Left ventricle myocardium superior (tissue), 1 donor: ENCODE data around the gene PLIN5. TPM values are rescaled to one million over a fixed set of nuclear protein-coding genes. Genes with fewer than 3 reads are reported as not detected.
"Not testable (repeated sequence)": the region's sequence is repeated elsewhere in the genome, so short reads cannot be mapped to it uniquely, and the experiment has no call there.

Experiments
- ATAC-seq: fragments of 200-7000 bp; cut with Tn5 transposase; one replicate; pipeline ENCODE4 v1.9.1; 2020; ENCODE audit warnings: mild to moderate bottlenecking, moderate library complexity
- DNase-seq: peaks from one replicate; pipeline ENCODE4 v3.0.0-alpha.2; 2020
- intact Hi-C: fragments of 100-400 bp; cut with micrococcal nuclease; formaldehyde crosslinking; loops from one replicate; pipeline ENCODE4 v1.11.0; 2022
- total RNA-seq: library from RNA; stranded (reverse); fragmentation: NEBNext Ultra II Directional; extraction: Animal tissue kit (Norgen Biotek cat#: 25700); gene quantifications from one replicate; pipeline ENCODE4 v1.2.1, GENCODE V29; 2021
- donor health status: DM: no; HTN: yes; CAD: no; lungs with severe emphysema.

PLIN5 gene
- total RNA-seq, 1 donor from 2014 or later = 44.2 TPM

DNA sequence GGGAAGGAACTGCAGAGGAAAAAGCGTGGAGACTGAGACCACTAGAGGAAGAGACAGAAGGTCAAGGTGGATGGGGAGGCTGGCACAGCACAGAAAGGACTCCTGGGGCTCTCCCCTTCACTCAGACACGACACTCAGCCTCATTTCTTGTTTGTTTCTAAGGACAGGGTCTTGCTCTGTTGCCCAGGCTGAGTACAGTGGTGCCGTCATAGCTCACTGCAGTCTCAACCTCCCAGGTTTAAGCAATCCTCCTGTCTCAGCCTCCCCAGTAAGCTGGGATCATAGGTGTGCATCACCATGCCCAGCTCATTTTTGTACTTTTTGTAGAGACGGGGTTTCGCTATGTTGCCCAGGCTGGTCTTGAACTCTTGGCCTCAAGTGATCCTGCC, 35.9 kb upstream of the PLIN5 start:
- ATAC-seq (no peak), DNase-seq (no peak)
- intact Hi-C loops = no loop called here

DNA sequence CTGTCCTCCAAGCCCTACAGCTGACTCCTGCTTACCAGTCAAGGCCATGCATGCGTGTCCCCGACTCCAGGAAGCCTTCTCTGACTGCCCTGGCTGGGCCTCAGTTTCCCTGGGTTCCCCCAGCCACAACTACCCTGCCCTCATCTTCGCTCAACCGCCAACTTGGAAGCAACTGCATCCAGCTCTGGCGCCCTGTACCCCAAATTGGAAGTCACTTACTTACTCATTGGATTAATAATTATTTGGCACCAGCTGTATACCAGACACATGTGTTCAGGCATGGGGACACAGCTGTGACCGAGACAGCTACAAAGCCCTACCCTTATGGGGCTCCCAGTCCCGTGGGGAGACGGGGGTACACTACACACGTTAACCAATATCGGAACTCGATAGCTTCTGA, 35.4 kb upstream of the PLIN5 start:
- no peak for DNase-seq
- ATAC-seq = no peak
- intact Hi-C loops = no loop called here

DNA sequence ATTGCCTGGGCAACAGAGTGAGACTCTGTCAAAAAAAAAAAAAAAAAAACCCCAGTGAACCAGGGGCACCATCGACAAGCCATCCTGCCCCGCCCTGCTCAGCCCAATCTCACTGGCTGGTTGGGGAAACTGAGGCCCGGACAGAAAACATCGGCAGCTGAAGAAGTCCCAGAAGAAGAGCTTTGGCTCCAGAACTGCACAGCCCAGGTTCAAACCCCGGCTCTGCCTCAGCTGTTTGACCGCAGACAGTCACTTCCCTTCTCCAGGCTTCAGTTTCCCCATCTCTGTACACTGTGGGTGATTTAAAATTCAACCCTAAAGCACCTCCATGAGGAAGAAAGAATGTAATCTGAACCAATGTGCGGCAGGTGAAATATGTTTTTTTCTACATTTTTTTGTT, 33.9 kb upstream of the PLIN5 start:
- intact Hi-C loops = no loop called here
- DNase-seq = no peak
- no peak for ATAC-seq

DNA sequence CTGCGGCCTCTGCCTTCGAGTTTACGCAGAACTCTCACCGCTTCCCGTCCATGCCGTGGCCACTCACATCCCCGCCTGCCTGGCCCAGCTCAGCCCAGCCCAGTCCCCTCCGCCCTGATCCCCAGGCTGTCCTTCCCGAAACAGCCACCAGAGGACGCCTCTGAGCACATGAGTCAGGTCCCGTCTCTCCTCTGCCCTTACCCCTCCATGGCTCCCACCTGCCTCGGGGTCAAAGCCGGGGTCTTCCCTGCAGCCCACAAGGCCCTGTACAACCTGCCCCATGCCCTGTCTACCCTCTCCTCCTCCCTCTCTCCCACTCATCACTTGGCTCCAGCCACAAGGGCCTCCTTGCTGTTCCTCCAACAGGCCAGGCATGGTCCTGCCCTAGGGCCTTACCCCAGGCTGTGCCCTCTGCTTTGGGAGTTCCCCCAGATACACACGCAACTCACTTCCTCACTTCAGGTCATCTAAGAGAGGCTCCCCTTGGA, 32.6 kb upstream of the PLIN5 start:
- intact Hi-C loops = no loop called here
- DNase-seq = peak; percentile 74
- ATAC-seq = peak; percentile 71

DNA sequence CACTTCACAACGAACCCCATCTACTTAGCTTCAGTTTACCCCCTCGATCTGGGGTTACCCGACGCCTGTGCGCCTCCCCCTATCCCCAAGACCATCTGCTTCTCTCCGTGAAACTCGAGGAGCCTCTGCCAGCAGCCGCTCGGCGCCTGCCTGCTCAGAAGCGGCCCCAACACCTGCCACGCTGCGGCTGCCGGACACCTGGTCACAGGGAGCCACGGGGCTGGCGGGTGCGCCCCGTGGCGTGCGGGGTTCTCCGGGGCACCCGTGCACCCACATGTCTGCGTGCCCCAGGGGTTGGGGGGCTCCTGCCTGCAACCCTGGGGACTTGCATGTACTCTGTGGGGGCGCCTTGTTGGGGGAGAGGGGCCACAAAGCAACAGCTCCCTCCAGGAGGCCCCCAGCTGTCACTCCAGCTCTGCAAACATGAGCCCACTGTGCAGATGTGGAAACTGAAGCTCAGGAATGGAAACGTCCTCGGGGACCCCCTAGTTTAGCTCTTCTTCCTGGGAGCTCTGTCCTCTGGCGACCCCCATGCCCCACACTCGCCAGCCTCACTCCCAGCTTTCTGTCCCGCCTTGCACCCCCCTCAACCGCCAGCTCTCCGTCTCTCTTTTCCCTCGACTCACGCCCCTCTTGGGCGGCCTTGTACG, 31.5 kb upstream of the PLIN5 start:
- intact Hi-C loops = no loop called here
- ATAC-seq (no peak), DNase-seq (no peak)

DNA sequence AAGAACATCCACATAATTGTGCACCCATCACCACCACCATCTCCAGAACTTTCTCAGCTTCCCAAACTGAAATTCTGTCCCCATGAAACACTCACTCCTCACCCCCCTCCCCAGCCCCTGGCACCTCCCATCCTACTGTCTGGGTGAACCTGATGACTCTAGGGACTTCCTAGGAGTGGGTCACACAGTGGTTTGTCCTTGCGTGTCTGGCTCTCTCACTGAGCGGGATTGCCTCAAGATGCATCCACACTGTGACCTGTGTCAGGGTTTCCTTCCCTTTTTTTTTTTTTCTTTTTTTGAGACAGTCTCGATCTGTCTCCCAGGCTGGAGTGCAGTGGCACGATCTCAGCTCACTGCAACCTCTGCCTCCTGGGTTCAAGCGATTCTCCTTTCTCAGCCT, 28.5 kb upstream of the PLIN5 start:
- DNase-seq, ATAC-seq, intact Hi-C loops: not testable (repeated sequence)

DNA sequence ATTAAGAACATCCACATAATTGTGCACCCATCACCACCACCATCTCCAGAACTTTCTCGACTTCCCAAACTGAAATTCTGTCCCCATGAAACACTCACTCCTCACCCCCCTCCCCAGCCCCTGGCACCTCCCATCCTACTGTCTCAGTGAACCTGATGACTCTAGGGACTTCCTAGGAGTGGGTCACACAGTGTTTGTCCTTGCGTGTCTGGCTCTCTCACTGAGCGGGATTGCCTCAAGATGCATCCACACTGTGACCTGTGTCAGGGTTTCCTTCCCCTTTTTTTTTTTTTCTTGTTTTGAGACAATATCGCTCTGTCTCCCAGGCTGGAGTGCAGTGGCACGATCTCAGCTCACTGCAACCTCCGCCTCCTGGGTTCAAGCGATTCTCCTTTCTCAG, 27.1 kb upstream of the PLIN5 start:
- intact Hi-C loops, DNase-seq: not testable (repeated sequence)
- peak; percentile 21 for ATAC-seq

DNA sequence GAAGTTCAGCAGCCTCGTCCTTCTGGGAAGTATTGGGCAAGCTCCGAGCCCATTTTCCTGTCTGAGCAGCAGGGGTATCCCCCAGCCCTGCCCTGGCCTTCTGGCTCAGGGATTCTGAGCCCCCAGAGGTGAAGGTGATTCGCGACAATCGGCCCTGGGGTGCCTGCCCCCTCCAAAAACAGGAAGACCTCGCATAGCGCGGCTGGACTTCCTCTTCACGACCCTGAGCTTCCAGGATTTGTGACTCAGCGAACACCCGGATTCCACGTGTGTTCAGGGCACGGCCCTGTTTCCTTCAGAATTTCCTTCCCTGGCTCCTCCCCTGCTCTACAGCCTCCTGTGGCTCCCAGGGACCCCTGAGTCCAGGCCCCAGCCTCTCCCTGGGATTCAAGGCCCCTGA, 24.5 kb upstream of the PLIN5 start, which contains the start of gene SEMA6B:
SEMA6B (minus strand) TSS at position 116 of the 400 bp plus-strand sequence. CDS start 1,227 bp downstream, outside the sequence.
- DNase-seq = peak; percentile 67
- ATAC-seq = peak; percentile 65
- intact Hi-C loops = loop anchor here (5.0 kb wide), 1 partner anchor 78 kb away; the partner anchor contains the start of gene TNFAIP8L1

DNA sequence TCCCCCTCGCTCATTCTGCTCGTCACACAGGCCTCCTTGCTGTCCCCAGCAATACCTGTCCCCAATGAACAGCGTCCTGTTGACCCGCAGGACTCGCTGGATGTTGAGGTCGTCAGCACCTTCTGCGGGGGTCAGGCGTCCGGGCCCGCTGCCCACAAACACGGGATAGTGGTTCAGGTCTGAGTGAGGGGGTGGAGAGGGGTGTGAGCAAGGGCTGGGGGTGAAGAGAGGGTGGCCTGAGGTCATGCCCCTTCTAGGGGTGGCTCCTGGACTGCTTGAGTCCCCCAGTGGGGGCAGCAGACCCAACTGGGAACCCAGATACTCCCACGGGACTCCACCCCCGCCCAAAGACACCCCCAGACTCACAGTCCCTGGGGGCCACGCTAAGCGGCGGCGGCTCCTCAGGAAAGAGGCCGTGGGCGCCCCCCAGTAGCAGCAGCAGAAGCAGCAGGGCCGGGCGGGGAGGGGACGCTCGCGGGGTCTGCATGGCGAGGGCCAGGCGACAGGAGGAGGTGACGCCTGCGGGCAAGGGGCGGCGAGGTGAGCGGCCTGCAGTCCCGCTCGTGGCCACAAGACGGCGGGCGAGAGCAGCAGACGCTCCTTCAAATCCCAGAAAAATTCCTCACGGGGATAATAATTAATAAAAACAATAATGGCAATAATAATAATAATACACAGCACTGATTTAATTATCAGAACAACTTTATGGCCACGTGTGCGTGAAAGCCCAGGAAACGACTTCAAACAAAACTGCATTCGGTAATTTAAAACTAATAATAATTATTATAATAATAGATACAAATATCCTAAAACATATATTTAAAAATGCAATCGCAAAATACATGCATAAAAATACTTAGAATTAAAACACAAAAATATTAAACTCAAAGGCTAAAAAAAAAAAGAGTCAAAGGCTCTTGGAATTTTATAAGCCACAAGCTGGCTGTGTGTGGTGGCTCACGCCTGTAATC, 23.2 kb upstream of the PLIN5 start:
- peak; percentile 72 for DNase-seq
- intact Hi-C loops = loop anchor here (5.0 kb wide), 1 partner anchor 79 kb away; the partner anchor contains the start of gene TNFAIP8L1
- peak; percentile 12 for ATAC-seq

DNA sequence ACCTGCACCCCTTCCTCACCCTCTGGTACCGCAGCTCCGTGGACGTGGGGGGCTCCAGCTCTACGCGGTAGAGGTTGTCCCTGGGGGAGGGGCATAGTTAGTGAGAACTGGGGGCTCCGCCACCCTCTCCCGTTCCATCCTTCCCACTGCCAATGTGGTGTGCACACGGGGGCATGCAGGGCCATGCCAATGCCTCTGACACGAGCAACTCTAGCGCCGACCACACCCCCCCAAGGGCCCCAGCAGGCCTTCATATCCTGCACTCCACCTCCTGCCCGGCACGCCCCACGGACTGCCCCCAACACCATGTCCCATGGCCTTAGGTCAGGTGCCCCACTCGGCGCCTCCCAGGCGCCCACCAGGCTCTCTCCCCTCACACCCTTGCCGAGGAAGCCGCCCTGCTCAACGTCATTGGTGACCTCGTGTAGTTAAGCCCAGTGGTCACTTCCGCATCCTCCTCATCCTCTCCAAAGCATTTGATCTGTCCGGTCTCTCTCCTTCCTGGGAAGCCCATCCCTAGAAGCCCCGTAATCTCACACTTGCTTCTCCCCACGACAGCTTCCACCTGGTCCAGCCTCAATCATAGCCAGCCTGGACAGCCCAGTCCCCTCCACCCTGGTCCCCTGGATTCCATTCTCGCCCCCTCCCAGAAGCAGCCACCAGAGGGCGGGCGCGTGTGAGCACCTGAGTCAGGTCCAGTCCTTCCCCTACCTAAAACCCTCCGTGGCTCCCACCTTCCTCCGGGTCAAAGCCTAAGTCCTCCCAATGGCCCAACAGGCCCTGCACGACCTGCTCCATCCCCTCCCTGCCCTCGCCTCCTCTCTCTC, 22.3 kb upstream of the PLIN5 start:
- intact Hi-C loops = loop anchor here (5.0 kb wide), 1 partner anchor 80 kb away; the partner anchor contains the start of gene TNFAIP8L1
- ATAC-seq (no peak), DNase-seq (no peak)

DNA sequence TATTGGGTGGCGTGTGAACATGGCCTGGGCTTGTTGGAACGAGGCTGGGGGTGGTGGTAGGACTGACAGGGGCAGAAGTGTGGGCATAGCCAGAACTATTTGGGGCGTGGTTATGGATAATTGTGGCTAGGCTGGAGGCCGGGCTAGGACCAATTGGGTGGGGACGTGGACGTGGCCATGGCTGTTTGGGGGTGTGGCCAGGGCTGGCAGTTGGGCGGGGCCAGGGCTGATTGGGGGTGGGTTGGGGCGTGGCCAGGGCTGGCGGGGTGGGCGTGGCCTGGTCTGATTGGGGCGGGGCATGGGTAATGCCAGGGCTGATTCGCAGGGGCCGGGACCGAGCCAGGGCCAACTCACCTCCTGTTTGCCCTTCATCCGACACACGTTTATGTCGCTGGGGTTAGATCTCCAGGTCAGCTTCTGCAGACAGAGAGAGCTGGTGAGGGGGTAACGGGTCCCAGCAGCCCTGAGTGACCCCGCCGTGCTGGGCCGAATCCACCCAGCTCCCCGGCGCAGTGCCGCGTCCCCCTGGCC, 21.6 kb upstream of the PLIN5 start:
- no peak for DNase-seq
- peak; percentile 34 for ATAC-seq

DNA sequence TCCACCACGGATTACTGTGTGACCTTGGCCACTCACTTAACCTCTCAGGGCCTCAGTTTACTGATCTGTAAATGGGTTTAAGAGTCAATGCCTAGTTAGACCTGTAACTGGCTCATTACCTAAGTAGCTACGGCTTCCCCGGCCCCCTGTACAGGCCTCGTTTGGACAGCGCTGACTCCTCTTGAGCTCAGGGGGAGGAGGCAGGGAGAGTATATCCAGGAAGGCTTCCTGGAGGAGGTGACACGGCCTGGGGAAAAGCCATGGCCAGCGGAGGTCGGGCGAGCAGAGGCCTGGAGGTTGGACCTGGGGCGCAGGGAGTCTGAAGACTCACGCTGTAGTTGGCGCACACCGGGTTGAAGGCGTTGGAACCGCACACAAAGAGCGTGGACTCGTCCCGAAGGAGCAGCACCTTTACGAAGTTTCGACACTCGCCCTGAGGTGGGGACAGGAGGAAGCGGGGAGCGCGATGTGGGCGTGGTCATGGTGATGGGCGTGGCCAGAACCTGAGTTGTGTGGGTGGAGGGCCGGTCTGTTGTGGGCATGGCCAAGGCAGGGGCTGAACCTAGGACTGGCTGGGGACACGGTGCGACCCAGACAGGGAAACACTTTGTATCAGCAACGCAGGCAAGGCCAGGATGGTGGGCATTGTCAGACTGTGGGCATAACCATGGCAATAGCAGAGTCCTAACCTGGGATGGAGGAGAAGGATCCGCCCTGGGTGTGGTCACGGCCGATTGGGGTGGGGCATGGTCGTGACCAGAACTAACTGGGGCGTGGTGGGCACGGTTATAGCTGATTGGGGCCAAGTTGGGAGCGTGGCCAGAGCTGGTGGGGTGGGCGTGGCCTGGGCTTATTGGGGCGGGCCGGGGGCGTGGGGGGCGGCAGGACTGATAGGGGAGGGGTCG, 20.9 kb upstream of the PLIN5 start:
- intact Hi-C loops = loop anchor here (5.0 kb wide), 1 partner anchor 81 kb away; the partner anchor contains the start of gene TNFAIP8L1
- DNase-seq (no peak), ATAC-seq (no peak)

More for the DNA sequence above, 21.6 kb upstream of the PLIN5 start:
- intact Hi-C loops = loop anchor here (5.0 kb wide), 1 partner anchor 81 kb away; the partner anchor contains the start of gene TNFAIP8L1

DNA sequence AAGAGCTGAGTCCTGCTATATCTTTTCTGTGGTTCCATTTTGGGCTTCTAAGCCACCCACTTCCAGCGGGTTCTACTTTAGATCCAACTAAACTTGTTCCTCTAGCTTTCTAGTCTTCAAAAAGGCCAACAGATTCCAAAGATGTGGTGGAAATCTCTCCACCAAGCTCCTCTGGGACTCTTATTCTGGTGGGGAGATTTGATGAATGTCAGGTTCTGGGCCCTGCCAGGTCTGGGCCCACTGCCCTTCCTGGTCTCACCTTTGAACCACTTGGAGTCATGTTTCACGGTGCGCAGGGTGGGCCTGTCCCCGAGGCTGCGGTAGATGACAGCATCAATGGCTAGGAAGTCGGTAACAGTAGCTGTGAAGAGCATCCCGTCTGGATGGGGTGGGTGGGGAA, 19.7 kb upstream of the PLIN5 start:
- no peak for ATAC-seq
- no peak for DNase-seq
- intact Hi-C loops = loop anchor here (5.0 kb wide), 1 partner anchor 83 kb away; the partner anchor contains the start of gene TNFAIP8L1

DNA sequence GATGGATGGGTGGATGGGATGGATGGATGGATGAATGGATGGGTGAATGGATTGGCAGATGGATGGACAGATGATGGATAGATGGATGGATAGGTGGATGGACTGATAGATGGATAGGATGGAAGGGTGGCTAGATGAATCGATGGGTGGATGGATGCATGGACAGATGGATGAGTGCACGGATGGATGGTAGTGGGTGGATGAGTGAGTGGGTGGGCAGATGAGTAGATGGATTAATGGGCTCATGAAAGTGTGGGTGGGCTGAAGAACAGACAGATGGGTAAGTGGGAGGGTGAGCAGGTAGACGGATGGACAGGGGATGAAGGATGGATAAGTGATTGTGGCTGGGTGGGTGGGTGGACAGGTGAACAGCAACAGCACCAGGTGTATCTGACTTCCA, 18.8 kb upstream of the PLIN5 start:
- intact Hi-C loops = no loop called here
- DNase-seq (no peak), ATAC-seq (no peak)

DNA sequence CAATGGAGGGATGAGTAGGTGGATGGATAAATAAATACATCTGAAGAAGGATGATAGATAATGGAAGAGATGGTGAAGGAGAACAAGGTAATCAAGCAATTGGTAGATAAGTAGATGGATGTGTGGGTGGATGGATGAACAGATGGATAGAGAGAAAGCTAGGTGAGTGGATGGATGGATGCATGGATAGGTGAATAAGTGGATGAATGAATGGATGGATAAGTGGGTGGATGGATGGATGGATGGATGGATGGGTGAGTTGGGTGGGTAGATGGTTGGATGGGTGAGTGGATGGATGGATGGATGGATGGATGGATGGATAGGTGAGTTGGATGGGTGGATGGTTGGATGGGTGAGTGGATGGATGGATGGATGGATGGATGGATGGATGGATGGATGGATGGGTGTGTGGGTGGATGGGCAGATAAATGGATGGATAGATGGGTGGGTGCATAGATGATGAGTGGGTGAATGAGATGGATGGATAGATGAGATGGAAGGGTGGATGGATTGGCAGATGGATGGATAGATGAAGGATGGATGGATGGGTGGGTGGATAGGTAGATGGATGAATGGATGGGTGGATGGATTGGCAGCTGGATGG, 18.2 kb upstream of the PLIN5 start:
- intact Hi-C loops = no loop called here
- no peak for ATAC-seq
- no peak for DNase-seq

DNA sequence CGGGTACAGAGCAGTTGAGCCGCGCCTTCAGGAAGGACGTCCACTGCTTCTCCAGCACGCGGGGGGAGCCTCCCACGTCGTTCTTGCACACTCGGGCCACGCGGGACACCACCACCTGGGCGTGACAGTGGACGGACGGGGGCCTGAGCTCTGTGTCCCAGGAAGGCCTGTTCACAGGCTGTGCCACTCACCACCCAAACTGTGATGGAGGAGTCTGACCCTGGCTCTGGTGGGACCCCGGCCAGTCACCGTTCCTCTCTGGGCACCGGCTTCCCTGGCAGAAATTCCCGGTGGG, 17.4 kb upstream of the PLIN5 start:
- no peak for DNase-seq
- ATAC-seq = no peak
- intact Hi-C loops = no loop called here

DNA sequence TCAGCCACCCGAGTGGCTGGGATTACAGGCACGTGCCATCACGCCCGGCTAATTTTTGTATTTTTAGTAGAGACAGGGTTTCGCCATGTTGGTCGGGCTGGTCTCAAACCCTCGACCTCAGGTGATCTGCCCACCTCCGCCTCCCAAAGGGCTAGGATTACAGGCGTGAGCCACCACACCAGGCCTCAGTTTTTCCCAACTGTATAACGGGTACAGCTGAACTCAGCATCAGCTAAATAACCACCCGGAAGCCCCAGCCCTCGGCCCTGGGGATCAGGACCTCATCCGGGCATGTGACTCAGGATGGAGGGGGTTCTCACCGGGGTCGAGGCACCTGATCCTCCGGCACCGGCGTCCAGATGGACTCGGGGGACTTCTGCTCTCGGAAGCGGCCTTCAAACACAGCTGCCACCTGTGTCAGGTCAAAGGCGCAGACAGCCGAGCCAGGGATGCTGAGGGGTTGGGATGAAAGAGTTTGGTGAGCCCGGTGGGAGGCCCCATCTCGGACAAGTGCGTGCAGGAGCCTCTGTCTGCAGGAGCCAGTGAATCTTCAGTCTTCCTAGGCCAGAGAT, 15.5 kb upstream of the PLIN5 start:
- intact Hi-C loops = no loop called here
- DNase-seq (no peak), ATAC-seq (no peak)
